Posterior vena cava (tissue), 2 donors: Measurements from ENCODE around the gene SYT7. TPM values are rescaled to one million over a fixed set of nuclear protein-coding genes. Genes with fewer than 3 reads are reported as not detected.

Source experiments
- DNase-seq: peaks from one replicate; pipeline ENCODE4 v3.0.0-alpha.2; 2020; ENCODE audit warnings: low spot score
- intact Hi-C, 2 donors: fragments of 100-400 bp; cut with DNase I; formaldehyde crosslinking; loops; one replicate each; pipeline versions ENCODE4 v1.14.1 to v1.14.2; 2022 to 2023
- total RNA-seq, 2 donors: library from RNA; stranded (reverse); fragmentation: NEBNext Ultra II Directional; extraction: Animal tissue kit (Norgen Biotek cat#: 25700); gene quantifications; one replicate each; pipeline ENCODE4 v1.2.1, GENCODE V29; 2021
- donor health status: DM: yes; HTN: yes; CAD: no.
- donor health status: DM: yes; HTN: yes; CAD: no.

SYT7 gene
- total RNA-seq, 2 donors from 2014 or later, result 0.71 to 0.93 TPM

- intact Hi-C loops, result no loop called here
- DNase-seq, result no peak
Measured at GRCh38 chr11:61564936-61565696, 15.8 kb downstream of the SYT7 start.

GRCh38 chr11:61560751-61561150 is 20.1 kb downstream of the SYT7 start:
- intact Hi-C loops, result no loop called here
- DNase-seq, result no peak

- intact Hi-C loops, result no loop called here
- DNase-seq, result no peak
Measured at GRCh38 chr11:61556621-61557020, 24.3 kb downstream of the SYT7 start.

GRCh38 chr11:61555978-61556377 is 24.9 kb downstream of the SYT7 start:
- no peak for DNase-seq
- intact Hi-C loops, result no loop called here

GRCh38 chr11:61555051-61555969 is 25.6 kb downstream of the SYT7 start:
- intact Hi-C loops, result no loop called here
- DNase-seq, result no peak

GRCh38 chr11:61554172-61554988 is 26.5 kb downstream of the SYT7 start:
- DNase-seq, result no peak
- intact Hi-C loops, result no loop called here

- intact Hi-C loops, result no loop called here
- no peak for DNase-seq
Measured at GRCh38 chr11:61553373-61554171, 27.3 kb downstream of the SYT7 start.

GRCh38 chr11:61552108-61552635 is 28.7 kb downstream of the SYT7 start:
- intact Hi-C loops, result no loop called here
- DNase-seq, result no peak

- no peak for DNase-seq
- intact Hi-C loops, result no loop called here
Measured at GRCh38 chr11:61551634-61552033, 29.2 kb downstream of the SYT7 start.

- intact Hi-C loops, result no loop called here
- DNase-seq, result no peak
Measured at GRCh38 chr11:61550665-61551227, 30.1 kb downstream of the SYT7 start.

- intact Hi-C loops, result no loop called here
- DNase-seq, result no peak
Measured at GRCh38 chr11:61549662-61550568, 31.0 kb downstream of the SYT7 start.

- no peak for DNase-seq
- intact Hi-C loops, result no loop called here
Measured at GRCh38 chr11:61549177-61549576, 31.7 kb downstream of the SYT7 start.

GRCh38 chr11:61547246-61547645 is 33.6 kb downstream of the SYT7 start:
- no peak for DNase-seq
- intact Hi-C loops, result no loop called here

GRCh38 chr11:61546663-61547062 is 34.2 kb downstream of the SYT7 start:
- DNase-seq, result no peak
- intact Hi-C loops, result no loop called here

GRCh38 chr11:61545921-61546320 is 35.0 kb downstream of the SYT7 start:
- no peak for DNase-seq
- intact Hi-C loops, result no loop called here

- DNase-seq, result no peak
- intact Hi-C loops, result no loop called here
Measured at GRCh38 chr11:61545341-61545740, 35.5 kb downstream of the SYT7 start.

- intact Hi-C loops, result no loop called here
Measured at GRCh38 chr11:61544466-61544865, 36.4 kb downstream of the SYT7 start.

More at GRCh38 chr11:61544466-61544865, 36.4 kb downstream of the SYT7 start:
- no peak for DNase-seq
